Measurements from ENCODE around the gene ABCC1. TPM values are rescaled to one million over a fixed set of nuclear protein-coding genes. Genes with fewer than 3 reads are reported as not detected.
A peak's percentile ranks its signal among the peaks of the same experiment; 100 is the strongest.
"Not testable (repeated sequence)": the region's sequence is repeated elsewhere in the genome, so short reads cannot be mapped to it uniquely, and the experiment has no call there.

Gene ABCC1
- polyA plus RNA-seq, 1 donor from 2014 or later = 5.8 TPM

DNA sequence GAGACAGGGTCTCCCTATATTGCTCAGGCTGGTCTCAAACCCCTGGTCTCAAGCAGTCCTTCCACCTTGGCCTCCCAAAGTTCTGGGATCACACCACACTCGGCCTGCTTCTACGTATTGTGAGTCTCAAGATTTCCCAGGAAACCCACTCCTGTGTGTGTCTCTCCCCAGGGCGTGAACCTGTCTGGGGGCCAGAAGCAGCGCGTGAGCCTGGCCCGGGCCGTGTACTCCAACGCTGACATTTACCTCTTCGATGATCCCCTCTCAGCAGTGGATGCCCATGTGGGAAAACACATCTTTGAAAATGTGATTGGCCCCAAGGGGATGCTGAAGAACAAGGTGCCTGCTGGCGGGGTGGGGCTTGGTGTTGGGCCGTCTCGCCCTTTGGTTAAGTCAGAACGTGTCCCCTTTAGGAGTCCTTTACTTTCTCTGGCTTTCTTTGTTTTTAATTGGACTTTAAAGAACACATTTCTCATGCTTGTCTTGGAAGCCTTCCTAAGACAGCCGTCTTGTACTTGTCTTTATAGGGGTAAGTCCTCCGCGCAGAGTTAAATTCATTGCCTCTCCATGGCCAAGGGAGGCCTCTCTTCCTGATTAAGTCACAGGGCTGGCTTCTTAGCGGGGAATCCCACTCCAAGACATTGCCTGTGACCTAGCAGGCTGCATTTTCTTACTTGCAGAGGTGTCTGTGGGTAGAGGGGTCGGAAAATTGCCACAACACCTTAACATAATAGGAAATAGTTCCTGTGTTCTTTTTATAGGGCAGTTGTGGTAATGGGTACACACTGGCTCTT is 137.4 kb downstream of the ABCC1 start:
- Mint-ChIP-seq H3K4me1 (no peaks in the 10 kb centered on the region), H3K36me3 (peaks cover 16% of the 10 kb centered on the region), H3K27me3 (no peaks in the 10 kb centered on the region), H3K27ac (no peak overlapping the region), H3K4me3 (no peak overlapping the region), H3K9me3 (peaks cover 0 to 1% (median 0%) of the 10 kb centered on the region in 3 donors)

GRCh38 chr16:16090238-16090637 is 140.8 kb downstream of the ABCC1 start:
- H3K9me3 Mint-ChIP-seq = no peaks in the 10 kb centered on the region
- no peaks in the 10 kb centered on the region for H3K4me1 Mint-ChIP-seq
- H3K36me3 Mint-ChIP-seq = peaks cover 13% of the 10 kb centered on the region
- H3K4me3 Mint-ChIP-seq = no peak overlapping the region
- no peaks in the 10 kb centered on the region for H3K27me3 Mint-ChIP-seq
- peak overlapping the region in 2 of 3 donors; percentile 25 to 50 for H3K27ac Mint-ChIP-seq

- Mint-ChIP-seq H3K36me3 (peaks cover 12% of the 10 kb centered on the region), H3K4me1 (peaks cover 4 to 6% (median 4%) of the 10 kb centered on the region in 3 donors), H3K4me3 (no peak overlapping the region), H3K9me3 (no peaks in the 10 kb centered on the region), H3K27me3 (no peaks in the 10 kb centered on the region), H3K27ac (no peak overlapping the region)
Measured at GRCh38 chr16:16092925-16093627, 143.7 kb downstream of the ABCC1 start.

GRCh38 chr16:16093628-16094332 is 144.4 kb downstream of the ABCC1 start:
- no peaks in the 10 kb centered on the region for H3K27me3 Mint-ChIP-seq
- H3K4me1 Mint-ChIP-seq = peaks cover 4 to 6% (median 6%) of the 10 kb centered on the region in 3 donors
- H3K9me3 Mint-ChIP-seq = no peaks in the 10 kb centered on the region
- H3K36me3 Mint-ChIP-seq = peaks cover 15% of the 10 kb centered on the region
- no peak overlapping the region for H3K27ac Mint-ChIP-seq
- no peak overlapping the region for H3K4me3 Mint-ChIP-seq

- Mint-ChIP-seq H3K36me3 (peaks cover 14% of the 10 kb centered on the region), H3K27ac (peak overlapping the region in 2 of 3 donors; percentile 59 to 67), H3K27me3 (peaks cover 1% of the 10 kb centered on the region), H3K4me3 (peak overlapping the region in 1 of 4 donors; percentile 75), H3K4me1 (peaks cover 13 to 19% (median 15%) of the 10 kb centered on the region in 3 donors), H3K9me3 (no peaks in the 10 kb centered on the region)
Measured at GRCh38 chr16:16095646-16096045, 146.2 kb downstream of the ABCC1 start.

GRCh38 chr16:16096121-16096857 is 146.9 kb downstream of the ABCC1 start:
- Mint-ChIP-seq H3K4me1 (peaks cover 17 to 20% (median 18%) of the 10 kb centered on the region in 3 donors), H3K27ac (peak overlapping the region in 2 of 3 donors; percentile 59 to 67), H3K4me3 (peak overlapping the region in 2 of 4 donors; percentile 17 to 75), H3K27me3 (peaks cover 1% of the 10 kb centered on the region), H3K36me3 (peaks cover 14% of the 10 kb centered on the region), H3K9me3 (no peaks in the 10 kb centered on the region)

DNA sequence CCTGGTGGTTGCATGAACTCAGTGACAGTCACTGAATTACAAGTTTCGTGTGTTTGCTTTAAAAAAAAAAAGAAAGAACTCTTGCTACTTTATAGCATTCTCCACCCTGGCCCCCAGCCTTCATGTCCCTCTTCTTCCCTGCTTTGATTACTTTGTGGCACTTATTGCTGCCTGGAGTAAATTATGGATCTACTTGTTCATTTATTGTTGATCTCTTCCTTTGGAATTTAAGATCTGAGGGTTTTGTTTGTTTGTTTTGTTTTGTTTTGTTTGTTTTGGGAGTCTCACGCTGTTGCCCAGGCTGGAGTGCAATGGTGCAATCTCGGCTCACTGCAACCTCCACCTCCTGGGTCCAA is 147.4 kb downstream of the ABCC1 start:
- H3K9me3 Mint-ChIP-seq = no peaks in the 10 kb centered on the region
- H3K27ac Mint-ChIP-seq = no peak overlapping the region
- no peak overlapping the region for H3K4me3 Mint-ChIP-seq
- H3K27me3 Mint-ChIP-seq = peaks cover 1% of the 10 kb centered on the region
- peaks cover 14% of the 10 kb centered on the region for H3K36me3 Mint-ChIP-seq
- peaks cover 22 to 25% (median 23%) of the 10 kb centered on the region in 3 donors for H3K4me1 Mint-ChIP-seq

DNA sequence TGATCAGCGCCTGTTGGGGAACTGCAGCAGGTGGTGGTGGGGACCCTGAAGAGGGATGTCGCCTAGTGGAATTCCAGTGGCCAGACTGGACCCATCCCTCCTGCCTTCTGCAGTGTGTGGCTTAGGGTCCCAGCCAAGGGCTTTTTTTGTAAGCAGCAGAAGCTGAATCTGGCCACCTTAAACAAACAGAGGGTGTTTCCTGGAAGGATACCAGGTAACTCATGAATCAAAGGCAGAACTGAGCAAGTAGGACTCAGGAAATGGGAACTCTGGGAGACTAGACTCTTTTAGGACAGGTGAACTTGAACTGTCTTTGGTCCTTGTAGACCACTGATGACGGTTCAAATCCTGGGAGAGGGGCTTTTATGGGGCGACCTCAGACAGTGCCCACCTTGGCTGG is 149.9 kb downstream of the ABCC1 start:
- Mint-ChIP-seq H3K9me3 (peaks cover 0 to 1% (median 0%) of the 10 kb centered on the region in 3 donors), H3K36me3 (peaks cover 11% of the 10 kb centered on the region), H3K27ac (peak overlapping the region in 1 of 3 donors; percentile 23), H3K4me3 (peak overlapping the region in 2 of 4 donors; percentile 60), H3K4me1 (peaks cover 25 to 32% (median 25%) of the 10 kb centered on the region in 3 donors), H3K27me3 (peaks cover 1% of the 10 kb centered on the region)

DNA sequence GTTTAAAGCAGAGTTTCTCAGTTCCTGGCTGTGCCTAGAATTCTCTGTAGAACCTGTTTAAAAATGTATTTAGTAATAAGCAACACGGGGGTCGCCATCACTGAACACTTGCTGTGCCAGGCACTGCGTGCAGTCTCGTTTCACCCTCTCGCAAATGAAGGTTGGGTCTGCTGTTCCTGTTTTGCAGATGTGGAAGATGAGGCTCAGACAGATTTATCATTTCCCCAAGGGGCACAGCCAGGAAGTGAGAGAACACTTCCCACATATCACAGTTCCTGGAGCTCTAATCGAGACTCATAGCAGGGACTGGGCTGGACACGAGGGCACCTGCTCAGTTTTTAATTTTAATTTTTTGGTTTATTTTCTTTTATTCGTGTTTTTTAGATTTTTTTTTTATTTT is 151.2 kb downstream of the ABCC1 start:
- Mint-ChIP-seq H3K36me3 (peaks cover 11% of the 10 kb centered on the region), H3K9me3 (peaks cover 0 to 1% (median 0%) of the 10 kb centered on the region in 3 donors), H3K27me3 (peaks cover 1% of the 10 kb centered on the region), H3K4me3 (peak overlapping the region in 3 of 4 donors; percentile 29 to 90 (median 79)), H3K27ac (peak overlapping the region in 1 of 3 donors; percentile 57), H3K4me1 (peaks cover 32 to 39% (median 32%) of the 10 kb centered on the region in 3 donors)

DNA sequence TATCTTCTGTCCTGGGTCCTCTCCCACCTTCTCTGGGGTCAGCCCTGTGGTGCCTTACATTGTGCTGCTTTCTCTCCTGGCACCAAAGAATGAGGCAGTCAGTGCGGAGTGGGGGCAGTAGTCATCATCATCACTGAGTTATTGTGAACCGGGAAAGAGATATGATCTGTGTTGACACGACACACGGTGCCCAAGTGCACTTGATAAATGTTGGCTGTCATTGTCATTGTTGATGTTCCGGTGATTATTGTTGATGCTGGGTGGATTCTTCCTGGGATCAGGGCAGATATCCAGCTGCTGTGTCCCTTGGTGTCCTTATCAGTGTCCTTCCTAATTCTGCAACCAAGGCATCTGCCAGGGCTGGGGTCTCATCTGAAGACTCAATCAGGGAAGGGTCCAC is 152.2 kb downstream of the ABCC1 start:
- Mint-ChIP-seq H3K4me3 (peak overlapping the region in 2 of 4 donors; percentile 71 to 92), H3K27ac (peak overlapping the region; percentile 6 to 88 (median 24)), H3K4me1 (peaks cover 32 to 40% (median 37%) of the 10 kb centered on the region in 3 donors), H3K36me3 (peaks cover 11% of the 10 kb centered on the region), H3K27me3 (peaks cover 1% of the 10 kb centered on the region), H3K9me3 (peaks cover 0 to 1% (median 0%) of the 10 kb centered on the region in 3 donors)

GRCh38 chr16:16102738-16103137 is 153.3 kb downstream of the ABCC1 start:
- H3K9me3 Mint-ChIP-seq = peaks cover 0 to 1% (median 0%) of the 10 kb centered on the region in 3 donors
- H3K27ac Mint-ChIP-seq = no peak overlapping the region
- peaks cover 32 to 38% (median 38%) of the 10 kb centered on the region in 3 donors for H3K4me1 Mint-ChIP-seq
- H3K36me3 Mint-ChIP-seq = peaks cover 9% of the 10 kb centered on the region
- H3K27me3 Mint-ChIP-seq = peaks cover 1% of the 10 kb centered on the region
- H3K4me3 Mint-ChIP-seq = peak overlapping the region in 1 of 4 donors; percentile 66

DNA sequence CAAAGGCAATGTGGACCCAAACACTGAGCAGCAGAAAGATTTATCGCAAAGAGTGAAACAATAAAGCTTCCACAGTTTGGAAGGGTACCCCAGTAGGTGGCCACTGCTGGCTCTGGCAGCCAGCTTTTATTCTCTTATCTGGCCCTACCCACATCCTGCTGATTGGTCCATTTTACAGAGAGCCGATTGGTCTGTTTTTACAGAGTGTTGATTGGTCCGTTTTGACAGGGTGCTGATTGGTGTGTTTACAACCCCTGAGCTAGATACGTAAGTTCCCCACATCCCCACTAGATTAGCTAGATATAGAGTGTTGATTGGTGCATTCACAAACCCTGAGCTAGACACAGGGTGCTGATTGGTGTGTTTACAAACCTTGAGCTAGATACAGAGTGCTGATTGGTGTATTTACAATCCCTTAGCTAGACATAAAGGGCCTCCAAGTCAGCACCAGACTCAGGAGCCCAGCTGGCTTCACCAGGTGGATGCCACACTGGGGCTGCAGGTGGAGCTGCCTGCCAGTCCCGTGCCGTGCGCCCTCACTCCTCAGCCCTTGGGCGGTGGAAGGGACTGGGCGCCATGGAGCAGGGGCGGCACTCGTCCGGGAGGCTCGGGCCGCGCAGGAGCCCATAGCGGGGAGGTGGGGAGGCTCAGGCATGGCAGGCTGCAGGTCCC is 154.9 kb downstream of the ABCC1 start:
- Mint-ChIP-seq H3K4me1 (peaks cover 30 to 38% (median 36%) of the 10 kb centered on the region in 3 donors), H3K27ac (peak overlapping the region in 1 of 3 donors; percentile 80), H3K4me3 (peak overlapping the region in 1 of 4 donors; percentile 43)
- not testable (repeated sequence) for H3K27me3 Mint-ChIP-seq, H3K36me3 Mint-ChIP-seq, H3K9me3 Mint-ChIP-seq

DNA sequence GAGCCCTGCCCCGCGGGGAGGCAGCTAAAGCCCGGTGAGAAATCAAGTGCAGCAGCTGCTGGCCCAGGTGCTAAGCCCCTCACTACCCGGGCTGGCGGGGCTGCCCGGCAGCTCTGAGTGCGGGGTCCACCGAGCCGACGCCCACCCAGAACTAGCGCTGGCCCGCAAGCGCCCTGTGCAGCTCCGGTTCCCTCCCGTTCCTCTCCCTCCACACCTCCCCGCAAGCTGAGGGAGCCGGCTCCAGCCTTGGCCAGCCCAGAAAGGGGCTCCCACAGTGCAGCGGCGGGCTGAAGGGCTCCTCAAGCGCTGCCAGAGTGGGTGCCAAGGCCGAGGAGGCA is 155.4 kb downstream of the ABCC1 start:
- H3K27me3 Mint-ChIP-seq, H3K36me3 Mint-ChIP-seq, H3K9me3 Mint-ChIP-seq: not testable (repeated sequence)
- Mint-ChIP-seq H3K27ac (peak overlapping the region in 1 of 3 donors; percentile 88), H3K4me1 (peaks cover 28 to 36% (median 34%) of the 10 kb centered on the region in 3 donors), H3K4me3 (peak overlapping the region in 1 of 4 donors; percentile 78)

DNA sequence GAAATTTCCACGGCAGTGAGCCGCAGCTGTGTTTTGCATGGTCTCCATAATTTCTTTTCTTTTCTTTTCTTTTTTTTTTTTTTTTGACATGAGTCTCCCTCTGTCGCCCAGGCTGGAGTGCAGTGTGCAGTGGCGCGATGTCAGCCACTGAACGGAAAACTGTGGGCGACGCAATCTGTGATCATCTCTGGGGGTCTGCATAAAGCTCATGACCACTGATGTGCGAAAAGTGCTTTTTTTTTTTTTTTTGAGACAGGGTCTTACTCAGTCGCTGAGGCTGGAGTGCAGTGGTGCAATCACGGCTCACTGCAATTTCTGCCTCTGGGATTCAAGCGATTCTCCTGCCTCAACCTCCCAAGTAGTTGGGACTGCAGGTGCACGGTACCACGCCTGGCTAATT is 156.2 kb downstream of the ABCC1 start:
- Mint-ChIP-seq H3K27ac (peak overlapping the region; percentile 32 to 88 (median 86)), H3K4me1 (peaks cover 20 to 30% (median 27%) of the 10 kb centered on the region in 3 donors), H3K4me3 (peak overlapping the region in 3 of 4 donors; percentile 34 to 71 (median 41)), H3K27me3 (no peaks in the 10 kb centered on the region), H3K36me3 (peaks cover 3% of the 10 kb centered on the region), H3K9me3 (peaks cover 0 to 1% (median 0%) of the 10 kb centered on the region in 3 donors)
